HFFc6 (cell line): Measurements from ENCODE around the gene BBS7. TPM values are rescaled to one million over a fixed set of nuclear protein-coding genes. Genes with fewer than 3 reads are reported as not detected.

Experiments
- DNase-seq: peaks from one replicate; pipeline ENCODE4 v3.0.0-alpha.2; 2018
- H3K27ac Mint-ChIP-seq: 2 replicates; pipeline ENCODE4 v1.8.0; 2020; ENCODE audit warnings: mild to moderate bottlenecking, mixed read lengths
- H3K27me3 Mint-ChIP-seq: 2 replicates; pipeline ENCODE4 v1.8.0; 2021; ENCODE audit warnings: mild to moderate bottlenecking, moderate library complexity, mixed read lengths; ENCODE audit not compliant: insufficient read depth
- H3K36me3 Mint-ChIP-seq: 2 replicates; pipeline ENCODE4 v1.8.0; 2021; ENCODE audit warnings: low read depth, mixed read lengths
- H3K4me1 Mint-ChIP-seq: 2 replicates; pipeline ENCODE4 v1.8.0; 2020; ENCODE audit warnings: low read depth, mixed read lengths
- H3K4me3 Mint-ChIP-seq: 2 replicates; pipeline ENCODE4 v1.8.0; 2020; ENCODE audit warnings: mild to moderate bottlenecking, moderate library complexity, mixed read lengths
- H3K9me3 Mint-ChIP-seq: 2 replicates; pipeline ENCODE4 v1.8.0; 2020; ENCODE audit warnings: mild to moderate bottlenecking, mixed read lengths
- total RNA-seq, 6 experiments: library from RNA; stranded (reverse); fragmentation: NEBNext Ultra II Directional; extraction: Animal tissue kit (Norgen Biotek cat#: 25700); gene quantifications; 2 replicates in 1 of 6; 3 replicates in 5 of 6; pipeline ENCODE4 v1.2.3, GENCODE V29; 2021
- TF ChIP-seq, protein P1 (sequence below): fragments of 200-600 bp; sonication (generic); IDR thresholded peaks from 2 replicates; pipeline ENCODE4 v1.5.0; 2021; ENCODE audit warnings: antibody characterized with exemption, mild to moderate bottlenecking

BBS7 gene
- total RNA-seq, 6 experiments from 2014 or later = 20.3 to 30.0 (median 24.0) TPM

GRCh38 chr4:121829511-121829910 is 40.8 kb downstream of the BBS7 start:
- peak; percentile 24 for DNase-seq
- TF ChIP-seq, protein P1, sequence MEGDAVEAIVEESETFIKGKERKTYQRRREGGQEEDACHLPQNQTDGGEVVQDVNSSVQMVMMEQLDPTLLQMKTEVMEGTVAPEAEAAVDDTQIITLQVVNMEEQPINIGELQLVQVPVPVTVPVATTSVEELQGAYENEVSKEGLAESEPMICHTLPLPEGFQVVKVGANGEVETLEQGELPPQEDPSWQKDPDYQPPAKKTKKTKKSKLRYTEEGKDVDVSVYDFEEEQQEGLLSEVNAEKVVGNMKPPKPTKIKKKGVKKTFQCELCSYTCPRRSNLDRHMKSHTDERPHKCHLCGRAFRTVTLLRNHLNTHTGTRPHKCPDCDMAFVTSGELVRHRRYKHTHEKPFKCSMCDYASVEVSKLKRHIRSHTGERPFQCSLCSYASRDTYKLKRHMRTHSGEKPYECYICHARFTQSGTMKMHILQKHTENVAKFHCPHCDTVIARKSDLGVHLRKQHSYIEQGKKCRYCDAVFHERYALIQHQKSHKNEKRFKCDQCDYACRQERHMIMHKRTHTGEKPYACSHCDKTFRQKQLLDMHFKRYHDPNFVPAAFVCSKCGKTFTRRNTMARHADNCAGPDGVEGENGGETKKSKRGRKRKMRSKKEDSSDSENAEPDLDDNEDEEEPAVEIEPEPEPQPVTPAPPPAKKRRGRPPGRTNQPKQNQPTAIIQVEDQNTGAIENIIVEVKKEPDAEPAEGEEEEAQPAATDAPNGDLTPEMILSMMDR = no peak
- no peaks in the 10 kb centered on the region for H3K9me3 Mint-ChIP-seq
- peaks cover 13% of the 10 kb centered on the region for H3K36me3 Mint-ChIP-seq
- H3K4me1 Mint-ChIP-seq = peaks cover 17% of the 10 kb centered on the region
- H3K27me3 Mint-ChIP-seq = peaks cover 2% of the 10 kb centered on the region; the same call in 1 of the 2 replicates
- no peak overlapping the region for H3K4me3 Mint-ChIP-seq
- H3K27ac Mint-ChIP-seq = no peak overlapping the region

GRCh38 chr4:121827853-121828252 is 42.4 kb downstream of the BBS7 start:
- TF ChIP-seq, protein P1 = no peak
- Mint-ChIP-seq H3K4me3 (no peak overlapping the region), H3K27ac (no peak overlapping the region), H3K9me3 (no peaks in the 10 kb centered on the region), H3K36me3 (peaks cover 13% of the 10 kb centered on the region), H3K4me1 (peaks cover 23% of the 10 kb centered on the region), H3K27me3 (peaks cover 5% of the 10 kb centered on the region; the same call in 1 of the 2 replicates)
- peak; percentile 29 for DNase-seq

GRCh38 chr4:121824950-121825349 is 45.3 kb downstream of the BBS7 start:
- Mint-ChIP-seq H3K27ac (no peak overlapping the region), H3K36me3 (peaks cover 26% of the 10 kb centered on the region; the same call in 1 of the 2 replicates), H3K9me3 (no peaks in the 10 kb centered on the region), H3K27me3 (peaks cover 4% of the 10 kb centered on the region; the same call in 1 of the 2 replicates), H3K4me3 (no peak overlapping the region), H3K4me1 (peaks cover 50% of the 10 kb centered on the region)
- TF ChIP-seq, protein P1 = no peak
- no peak for DNase-seq

GRCh38 chr4:121824171-121824527 is 46.1 kb downstream of the BBS7 start:
- no peak for DNase-seq
- Mint-ChIP-seq H3K27me3 (peaks cover 4% of the 10 kb centered on the region; the same call in 1 of the 2 replicates), H3K4me3 (peak overlapping the region; percentile 98), H3K36me3 (peaks cover 28% of the 10 kb centered on the region; the same call in 1 of the 2 replicates), H3K27ac (peak overlapping the region; percentile 79), H3K9me3 (no peaks in the 10 kb centered on the region), H3K4me1 (peaks cover 58% of the 10 kb centered on the region)
- TF ChIP-seq, protein P1 = no peak

- peaks cover 63% of the 10 kb centered on the region for H3K4me1 Mint-ChIP-seq
- DNase-seq = peak; percentile 96
- H3K9me3 Mint-ChIP-seq = no peaks in the 10 kb centered on the region
- peak within 1 kb of the TSS; percentile 98 for H3K4me3 Mint-ChIP-seq
- TF ChIP-seq, protein P1 = no peak; the same call in 1 of the 2 replicates
- H3K36me3 Mint-ChIP-seq = peaks cover 33% of the 10 kb centered on the region; the same call in 1 of the 2 replicates
- H3K27ac Mint-ChIP-seq = peak within 1 kb of the TSS; percentile 79
- peaks cover 4% of the 10 kb centered on the region; the same call in 1 of the 2 replicates for H3K27me3 Mint-ChIP-seq
These were observed 46.6 kb downstream of the BBS7 start, which contains the start of gene CCNA2 for GRCh38 chr4:121823505-121824170. TSS of gene CCNA2 (minus strand) at chr4:121823883. CDS start at chr4:121823628, 255 bp downstream.
